GM19395 (cell line): Measurements from ENCODE around the gene UPK3B.
"Not testable (repeated sequence)": the region's sequence is repeated elsewhere in the genome, so short reads cannot be mapped to it uniquely, and the experiment has no call there.

Experiments used
- ATAC-seq: cut with Tn5 transposase; IDR thresholded peaks from one replicate; pipeline ENCODE4 v1.9.1; 2021; ENCODE audit warnings: mild to moderate bottlenecking, moderate library complexity; ENCODE audit not compliant: unreplicated experiment

UPK3B gene

GRCh38 chr7:76487969-76488368 lies 22.4 kb upstream of the UPK3B start:
- ATAC-seq, result not testable (repeated sequence)

- not testable (repeated sequence) for ATAC-seq
Observed at GRCh38 chr7:76492139-76492538, 18.2 kb upstream of the UPK3B start.

GRCh38 chr7:76495717-76496116 lies 14.6 kb upstream of the UPK3B start:
- not testable (repeated sequence) for ATAC-seq

- ATAC-seq, result not testable (repeated sequence)
Observed at GRCh38 chr7:76497918-76498582, 12.3 kb upstream of the UPK3B start.

GRCh38 chr7:76498583-76499200 lies 11.7 kb upstream of the UPK3B start:
- ATAC-seq, result not testable (repeated sequence)

GRCh38 chr7:76499201-76499923 lies 11.0 kb upstream of the UPK3B start:
- peak; percentile 8 for ATAC-seq

- peak; percentile 57 for ATAC-seq
Observed at GRCh38 chr7:76499924-76500241, 10.5 kb upstream of the UPK3B start.

- not testable (repeated sequence) for ATAC-seq
Observed at GRCh38 chr7:76502224-76502623, 8.1 kb upstream of the UPK3B start.

- not testable (repeated sequence) for ATAC-seq
Observed at GRCh38 chr7:76502836-76503235, 7.5 kb upstream of the UPK3B start.

GRCh38 chr7:76503244-76503643 lies 7.1 kb upstream of the UPK3B start:
- ATAC-seq, result not testable (repeated sequence)

GRCh38 chr7:76504351-76505167 lies 5.8 kb upstream of the UPK3B start:
- not testable (repeated sequence) for ATAC-seq

- no peak for ATAC-seq
Observed at GRCh38 chr7:76505168-76506080, 4.9 kb upstream of the UPK3B start.

- ATAC-seq, result no peak
Observed at GRCh38 chr7:76506081-76506440, 4.3 kb upstream of the UPK3B start.

- not testable (repeated sequence) for ATAC-seq
Observed at GRCh38 chr7:76506643-76507042, 3.7 kb upstream of the UPK3B start.

- ATAC-seq, result no peak
Observed at GRCh38 chr7:76507723-76508406, 2.5 kb upstream of the UPK3B start.

GRCh38 chr7:76511200-76511910 lies 1.0 kb downstream of the UPK3B start:
- ATAC-seq, result not testable (repeated sequence)

- ATAC-seq, result not testable (repeated sequence)
Observed at GRCh38 chr7:76511911-76512885, 1.8 kb downstream of the UPK3B start.
